HG02678 (cell line): ENCODE results near the gene DGKK.
"Not testable (repeated sequence)": the region's sequence is repeated elsewhere in the genome, so short reads cannot be mapped to it uniquely, and the experiment has no call there.

Source experiments
- ATAC-seq: cut with Tn5 transposase; IDR thresholded peaks from one replicate; pipeline ENCODE4 v1.9.1; 2021; ENCODE audit warnings: mild to moderate bottlenecking, moderate library complexity; ENCODE audit not compliant: unreplicated experiment

The DGKK gene

GRCh38 chrX:50430917-50431575 lies 39.6 kb downstream of the DGKK start:
- ATAC-seq: no peak

- ATAC-seq: no peak
These were observed 42.5 kb downstream of the DGKK start for GRCh38 chrX:50428174-50428573.

DNA sequence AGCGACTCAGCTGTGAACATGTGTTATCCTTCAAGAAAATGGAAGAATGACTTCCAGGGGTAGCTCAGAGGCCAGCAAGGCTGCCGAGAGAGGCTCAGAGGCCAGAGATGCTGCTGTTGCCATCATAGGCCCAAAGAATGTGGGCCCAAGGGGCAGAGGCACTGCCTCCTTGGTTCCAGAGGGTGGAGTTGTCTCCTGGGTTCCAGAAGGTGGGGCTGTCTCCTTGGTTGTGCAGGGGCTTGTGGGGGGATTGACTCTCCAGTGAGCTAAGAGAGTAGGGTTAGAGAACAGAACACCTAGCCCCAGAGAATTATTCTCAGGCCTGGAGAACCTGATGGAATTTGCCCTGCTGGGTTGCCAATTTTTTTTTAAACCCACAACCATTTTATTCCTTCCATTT lies 62.6 kb downstream of the DGKK start:
- ATAC-seq: no peak

GRCh38 chrX:50403903-50404302 lies 66.7 kb downstream of the DGKK start:
- ATAC-seq: no peak

DNA sequence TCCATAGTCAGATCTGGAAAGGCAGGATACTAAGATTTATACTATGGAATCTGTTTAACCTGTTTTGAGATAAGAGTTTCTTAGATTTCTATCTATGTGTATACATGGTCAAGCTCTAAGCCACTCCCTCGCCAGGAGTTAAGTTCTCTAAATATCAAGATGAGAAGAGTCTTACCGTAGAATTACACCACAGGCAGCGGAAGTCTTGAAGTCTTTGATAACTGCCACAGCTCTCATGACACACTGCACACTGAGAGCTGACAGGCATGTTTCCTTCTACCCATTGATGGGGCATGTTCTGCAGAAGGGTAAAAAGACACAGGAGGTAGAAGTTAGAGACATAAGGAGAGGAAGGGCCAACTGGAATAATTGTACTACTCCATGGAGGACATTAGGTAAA lies 67.7 kb downstream of the DGKK start:
- no peak for ATAC-seq

GRCh38 chrX:50393902-50394301 lies 76.7 kb downstream of the DGKK start:
- ATAC-seq: no peak

- ATAC-seq: no peak
These were observed 84.1 kb downstream of the DGKK start for GRCh38 chrX:50386520-50386919.

GRCh38 chrX:50381729-50382415 lies 88.8 kb downstream of the DGKK start:
- ATAC-seq: no peak

DNA sequence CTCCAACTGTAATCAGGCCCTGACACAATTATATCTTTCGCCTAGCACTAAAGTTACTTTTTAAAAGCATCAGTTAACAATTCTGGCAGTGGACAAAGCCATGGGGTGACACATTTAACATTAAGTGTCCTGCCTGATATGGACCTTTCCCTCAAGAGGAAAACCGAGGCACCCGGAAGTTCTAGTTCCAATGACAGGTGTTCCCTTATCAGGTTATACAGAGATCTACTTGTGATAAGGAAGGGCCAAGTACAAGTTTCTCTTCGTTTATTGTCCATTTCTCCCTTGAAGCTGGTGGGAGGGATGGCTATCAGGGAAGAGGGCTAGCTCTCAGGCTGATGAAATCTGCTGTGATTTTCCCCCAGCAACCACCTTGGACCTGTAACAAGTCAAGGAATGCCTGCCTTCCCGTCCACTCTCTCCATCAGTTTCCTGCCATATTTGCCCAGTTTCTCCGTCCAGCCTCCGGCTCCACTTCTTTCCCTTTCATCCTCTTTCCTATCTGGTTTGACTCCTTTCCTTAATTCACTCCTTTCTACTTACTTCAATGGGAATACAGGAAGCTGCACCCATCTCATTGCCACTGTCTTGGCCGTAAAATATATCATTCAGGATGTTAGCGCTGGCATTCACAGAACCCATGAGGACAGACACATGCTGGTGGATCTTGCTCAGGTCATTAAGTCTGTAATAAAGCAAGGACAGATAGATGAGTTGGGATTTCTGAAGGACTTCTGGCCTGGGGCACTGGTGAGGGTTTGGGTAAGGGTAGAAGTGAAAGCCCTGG lies 95.0 kb downstream of the DGKK start:
- ATAC-seq: no peak

- no peak for ATAC-seq
These were observed 97.7 kb downstream of the DGKK start for GRCh38 chrX:50372966-50373365.

DNA sequence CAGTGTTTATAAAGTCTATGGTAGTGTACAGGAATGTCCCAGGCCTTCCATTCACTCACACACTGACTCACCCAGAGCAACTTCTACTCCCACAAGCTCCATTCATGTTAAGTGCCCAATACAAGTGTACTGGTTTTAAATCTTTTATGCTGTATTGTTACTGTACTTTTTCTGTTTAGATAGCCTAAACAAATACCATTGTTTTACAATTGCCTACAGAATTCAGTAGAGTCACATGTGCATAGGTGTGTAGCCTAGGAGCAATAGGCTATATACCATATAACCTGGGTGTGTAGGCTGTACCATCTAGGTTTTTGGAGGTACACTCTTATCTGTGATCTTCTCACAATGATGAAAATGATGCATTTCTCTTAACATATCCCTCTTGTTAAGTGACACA lies 126.7 kb downstream of the DGKK start:
- no peak for ATAC-seq

DNA sequence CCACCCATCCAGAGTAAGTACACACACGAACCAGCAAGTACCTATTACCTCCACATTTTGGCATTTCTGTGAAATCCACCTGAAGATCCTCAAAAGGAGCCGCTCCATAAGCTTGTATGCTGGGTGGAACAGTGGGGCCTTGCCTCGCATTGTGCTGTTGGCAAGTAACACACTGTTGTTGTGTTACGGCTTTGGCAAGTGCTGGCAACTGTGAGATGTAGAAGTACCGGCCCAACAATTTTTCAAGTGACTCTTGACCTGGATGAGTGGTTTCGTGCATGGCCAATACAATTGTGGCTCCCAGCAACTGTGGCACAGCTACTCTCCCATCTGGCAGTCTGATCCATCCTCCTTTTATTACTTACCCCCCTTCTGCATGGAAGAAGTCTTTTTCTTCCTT lies 137.3 kb downstream of the DGKK start:
- no peak for ATAC-seq

- ATAC-seq: not testable (repeated sequence)
These were observed 138.0 kb downstream of the DGKK start for GRCh38 chrX:50332668-50333067.

- ATAC-seq: no peak
These were observed 143.4 kb downstream of the DGKK start for GRCh38 chrX:50327235-50327634.
